Measurements from ENCODE around the gene OTOS.

DNA sequence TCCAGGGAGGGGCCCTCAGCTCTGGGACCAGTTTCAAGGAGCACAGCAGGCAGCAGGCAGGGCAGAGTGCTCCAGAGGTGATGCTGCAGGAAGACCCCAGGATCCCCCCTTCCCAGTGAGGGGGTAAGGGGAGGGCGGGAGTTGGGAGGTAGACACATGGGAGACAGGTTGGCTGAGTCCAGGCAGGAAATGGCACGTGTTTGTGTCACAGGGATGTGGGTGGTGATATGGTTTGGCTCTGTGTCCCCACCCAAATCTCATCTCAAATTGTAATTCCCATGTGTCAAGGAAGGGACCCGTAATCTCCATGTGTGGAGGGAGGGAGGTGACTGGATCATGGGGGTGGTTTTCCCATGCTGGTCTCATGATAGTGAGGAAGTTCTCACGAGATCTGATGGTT is 25.2 kb upstream of the OTOS start:
- TF ChIP-seq, protein P1, sequence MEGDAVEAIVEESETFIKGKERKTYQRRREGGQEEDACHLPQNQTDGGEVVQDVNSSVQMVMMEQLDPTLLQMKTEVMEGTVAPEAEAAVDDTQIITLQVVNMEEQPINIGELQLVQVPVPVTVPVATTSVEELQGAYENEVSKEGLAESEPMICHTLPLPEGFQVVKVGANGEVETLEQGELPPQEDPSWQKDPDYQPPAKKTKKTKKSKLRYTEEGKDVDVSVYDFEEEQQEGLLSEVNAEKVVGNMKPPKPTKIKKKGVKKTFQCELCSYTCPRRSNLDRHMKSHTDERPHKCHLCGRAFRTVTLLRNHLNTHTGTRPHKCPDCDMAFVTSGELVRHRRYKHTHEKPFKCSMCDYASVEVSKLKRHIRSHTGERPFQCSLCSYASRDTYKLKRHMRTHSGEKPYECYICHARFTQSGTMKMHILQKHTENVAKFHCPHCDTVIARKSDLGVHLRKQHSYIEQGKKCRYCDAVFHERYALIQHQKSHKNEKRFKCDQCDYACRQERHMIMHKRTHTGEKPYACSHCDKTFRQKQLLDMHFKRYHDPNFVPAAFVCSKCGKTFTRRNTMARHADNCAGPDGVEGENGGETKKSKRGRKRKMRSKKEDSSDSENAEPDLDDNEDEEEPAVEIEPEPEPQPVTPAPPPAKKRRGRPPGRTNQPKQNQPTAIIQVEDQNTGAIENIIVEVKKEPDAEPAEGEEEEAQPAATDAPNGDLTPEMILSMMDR (IDR thresholded peaks at IDR 0.05 in 4 of 5, conservative IDR thresholded peaks at IDR 0.05 in 1 of 5): no peak
- no peak for TF ChIP-seq POLR2A (IDR thresholded peaks at IDR 0.05)

All from gastrocnemius medialis (tissue), 4 donors.